NK-92 treated with Interleukin-12 subunit alpha and Interleukin-12 subunit beta, amount 100 ng/mL, for 24 hours (cell line): Measurements from ENCODE around the gene CFAP54.

Source experiments
- DNase-seq: peaks from one replicate; lab custom pipeline; 2025; lab: John Stamatoyannopoulos, UW

The CFAP54 gene

DNA sequence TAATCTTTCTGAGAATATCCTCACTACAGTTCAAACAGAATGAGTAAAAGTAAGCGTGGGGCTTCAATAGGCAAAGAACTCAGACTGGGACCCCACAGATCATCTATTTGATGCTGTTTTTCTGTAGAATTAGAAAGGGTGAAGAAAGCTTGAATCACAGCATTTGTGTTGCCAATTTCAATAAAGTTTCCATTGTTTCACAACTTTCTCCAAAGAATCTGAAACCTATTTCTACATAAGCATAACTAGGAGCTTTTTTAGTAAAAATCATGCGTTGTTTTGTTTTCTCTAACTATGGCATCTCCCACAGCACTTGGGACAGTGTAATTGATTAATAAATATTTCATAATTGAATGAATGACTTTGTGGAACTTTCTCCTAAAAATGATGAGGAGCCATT, 401.0 kb downstream of the CFAP54 start:
- no peak for DNase-seq

DNA sequence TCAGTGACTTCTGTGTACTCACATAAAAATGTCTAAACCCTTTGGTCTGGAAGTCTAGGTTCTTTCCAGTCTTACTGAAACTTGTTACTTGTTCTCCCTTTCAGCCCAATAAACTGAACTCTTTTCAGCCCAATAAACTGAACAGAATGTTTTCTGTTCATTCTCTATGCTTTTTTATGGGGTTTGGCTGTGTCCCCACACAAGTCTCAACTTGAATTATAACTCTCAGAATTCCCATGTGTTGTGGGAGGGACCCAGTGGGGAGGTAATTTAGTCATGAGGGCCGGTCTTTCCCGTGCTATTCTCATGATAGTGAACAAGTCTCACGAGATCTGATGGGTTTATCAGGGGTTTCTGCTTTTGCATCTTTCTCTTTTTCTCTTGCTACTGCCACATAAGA, 402.7 kb downstream of the CFAP54 start:
- DNase-seq = no peak

DNA sequence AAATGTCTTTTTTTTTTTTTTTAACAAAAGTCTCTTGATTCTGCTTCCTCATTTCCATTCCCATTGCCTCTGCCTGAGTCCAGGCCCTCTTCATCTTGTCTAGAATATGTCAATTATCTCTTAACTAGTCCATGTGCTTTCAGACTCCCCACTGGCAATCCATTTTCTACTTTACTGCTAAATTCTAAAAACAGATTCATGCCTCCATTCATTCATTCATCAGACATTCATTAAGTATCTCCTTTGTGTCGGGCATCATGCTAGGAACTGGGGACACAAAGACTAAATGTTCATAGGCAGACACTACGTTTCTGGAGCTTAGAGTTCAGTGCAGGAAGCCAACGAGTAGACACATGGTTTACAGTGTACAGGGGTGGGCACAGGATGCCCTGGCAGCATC, 408.0 kb downstream of the CFAP54 start:
- no peak for DNase-seq

DNA sequence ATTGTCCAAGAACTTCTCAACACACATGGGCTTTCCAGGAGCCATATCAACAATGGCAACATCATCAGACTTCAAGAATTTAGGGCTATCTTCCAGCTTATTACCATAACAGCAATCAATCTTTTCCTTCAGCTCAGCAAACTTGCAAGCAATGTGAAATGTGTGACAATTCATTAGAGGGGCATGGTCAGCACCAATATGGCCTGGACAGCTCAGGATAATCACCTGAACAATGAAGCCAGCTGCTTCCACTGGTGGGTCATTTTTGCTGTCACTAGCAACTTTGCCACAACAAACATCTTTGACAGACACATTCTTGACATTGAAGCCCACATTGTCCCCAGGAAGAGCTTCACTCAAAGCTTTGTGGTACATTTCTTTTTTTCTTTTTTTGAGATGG, 411.8 kb downstream of the CFAP54 start:
- no peak for DNase-seq

DNA sequence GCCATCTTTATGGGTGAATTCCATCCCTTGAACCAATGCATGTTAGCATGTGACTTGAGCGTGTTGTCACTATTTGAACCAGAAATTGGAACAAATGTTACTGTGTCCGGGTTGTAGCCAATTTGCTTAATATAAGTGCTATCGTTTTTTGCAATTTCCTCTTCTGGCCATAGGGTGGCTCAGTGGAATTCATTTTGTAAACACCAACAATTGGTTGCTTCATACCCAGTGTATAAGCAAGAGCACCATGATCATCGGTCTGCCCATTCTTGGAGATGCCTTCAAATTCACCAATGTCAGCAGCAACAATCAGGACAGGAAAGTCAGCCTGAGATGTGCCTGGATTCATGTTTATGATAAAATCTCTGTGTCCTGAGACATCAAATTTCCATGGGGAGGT, 412.7 kb downstream of the CFAP54 start:
- no peak for DNase-seq

DNA sequence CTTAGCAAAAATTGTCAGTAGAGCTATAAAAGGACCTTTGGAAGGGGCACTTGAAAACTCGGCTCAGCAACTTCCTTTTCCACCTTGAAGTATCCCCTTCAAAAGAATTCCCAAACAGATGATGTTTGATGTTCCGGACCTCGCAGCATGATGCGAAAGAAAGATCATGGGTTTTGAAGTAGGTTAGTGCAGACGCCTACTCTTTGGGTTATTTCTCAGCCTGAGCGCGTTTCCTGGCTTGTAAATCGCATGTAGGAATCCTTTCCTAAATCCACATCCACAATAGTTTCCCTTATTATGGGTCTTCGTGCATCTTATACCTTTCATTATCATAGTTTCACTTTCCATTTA, 417.1 kb downstream of the CFAP54 start:
- DNase-seq = no peak

DNA sequence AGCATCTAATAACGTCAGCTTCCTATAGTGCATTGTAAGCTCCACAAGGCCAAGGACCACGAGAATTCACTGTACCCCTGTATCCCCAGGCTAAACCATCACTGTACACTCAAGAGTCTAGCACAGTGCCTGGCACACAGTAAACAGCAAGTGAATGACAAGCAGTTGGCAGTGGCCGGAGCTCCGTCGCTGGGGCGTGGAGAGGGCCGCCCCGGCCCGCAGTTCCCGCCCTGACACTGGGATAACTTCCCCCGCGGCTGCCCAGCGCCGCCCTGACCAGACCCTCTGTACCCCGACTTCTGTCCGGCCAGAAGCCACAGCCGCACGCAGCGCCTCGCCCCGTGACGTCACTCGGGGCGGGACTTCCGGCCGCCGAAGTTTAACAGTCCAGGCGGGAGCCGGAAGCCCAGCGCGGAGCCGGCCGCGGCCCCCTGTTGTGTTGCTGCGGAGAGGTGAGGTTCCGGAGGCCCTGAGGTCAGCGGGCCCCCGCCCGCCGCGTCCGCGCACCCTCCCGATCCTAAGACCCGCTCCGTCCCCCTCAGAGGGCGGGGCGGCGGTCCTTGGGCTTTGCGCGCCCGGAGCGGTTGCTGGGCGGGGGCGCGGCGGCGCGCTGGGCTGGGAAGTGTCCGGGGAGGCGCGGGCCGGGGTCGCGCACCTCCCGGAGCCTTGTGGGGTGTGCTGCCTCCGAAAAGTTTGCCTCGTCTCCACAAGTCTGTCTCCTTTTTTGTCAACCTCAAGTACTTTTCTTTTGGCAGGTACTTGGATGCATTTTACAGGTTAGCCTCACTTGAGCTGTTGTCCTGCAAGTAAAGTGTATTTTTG, 417.7 kb downstream of the CFAP54 start, which contains the start of gene NEDD1:
TSS of gene NEDD1 (plus strand) at position 409 of the 822 bp plus-strand sequence. CDS start 2,503 bp downstream, outside the sequence.
- DNase-seq = peak; percentile 73

DNA sequence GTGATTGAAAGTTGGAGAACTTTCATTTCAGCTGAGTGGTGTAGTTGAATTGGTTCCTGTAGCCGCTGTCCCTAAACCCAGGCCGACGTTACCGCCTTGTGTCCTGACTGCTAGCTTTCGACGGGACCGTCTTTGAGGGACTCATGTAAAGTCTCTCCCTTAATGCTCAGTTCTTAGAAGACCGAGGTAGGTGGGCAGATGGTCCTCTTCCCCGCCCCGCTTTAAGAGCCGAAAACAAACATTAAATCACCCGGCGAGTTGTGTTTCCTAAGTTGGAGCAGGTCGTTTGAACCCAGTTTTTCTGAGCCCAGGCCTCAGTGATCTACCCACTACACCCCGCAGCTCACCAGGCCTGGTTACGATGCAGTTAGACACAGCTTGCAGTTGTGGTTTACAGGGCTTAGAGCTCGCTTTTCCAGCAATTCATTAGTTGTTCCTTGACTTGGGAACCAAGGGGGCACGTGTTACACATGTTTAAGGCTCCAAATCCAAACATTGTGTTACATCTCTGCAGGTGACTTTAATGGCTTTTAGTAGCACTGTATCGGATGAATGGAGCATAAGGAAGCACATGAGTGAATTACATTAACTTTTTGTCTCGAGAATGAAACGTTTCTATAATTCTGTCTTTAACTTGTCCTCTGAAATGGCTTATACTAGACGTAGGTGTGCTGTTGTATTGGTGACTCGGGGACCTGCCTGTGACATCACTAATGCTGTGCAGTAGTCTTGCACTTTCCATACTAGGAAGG, 418.5 kb downstream of the CFAP54 start:
- no peak for DNase-seq

DNA sequence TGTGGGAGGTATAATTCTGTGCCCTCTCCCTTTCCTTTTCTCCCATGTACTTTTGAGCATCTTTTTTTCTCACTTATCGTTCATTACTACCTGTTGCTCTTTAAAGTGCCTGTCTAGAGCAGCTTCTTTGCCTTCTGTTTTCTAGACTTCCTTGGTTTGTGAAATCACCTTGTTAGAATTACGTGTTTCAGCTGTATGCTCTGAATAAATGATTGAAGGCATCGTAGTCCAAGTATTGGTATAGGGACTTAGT, 419.0 kb downstream of the CFAP54 start:
- DNase-seq = no peak

DNA sequence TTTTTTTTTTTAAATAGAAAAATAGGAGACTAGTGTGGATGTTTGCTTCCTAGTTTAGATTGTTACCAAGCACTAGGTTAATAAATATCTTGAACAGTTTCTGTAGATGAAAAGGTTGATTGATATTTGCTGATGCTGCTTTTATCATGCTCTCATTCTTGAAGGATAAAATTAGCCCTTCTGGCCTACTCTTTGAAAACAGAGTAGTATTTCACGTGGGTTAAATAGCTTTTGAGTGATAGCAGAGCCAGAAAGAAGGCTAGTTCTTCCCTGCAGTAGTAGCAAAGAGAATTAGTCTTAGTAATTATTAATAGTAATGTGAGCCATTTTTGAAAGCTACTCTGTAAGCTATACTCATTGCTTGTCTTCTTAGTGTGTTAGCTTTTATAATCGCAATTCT, 422.9 kb downstream of the CFAP54 start:
- DNase-seq = no peak

DNA sequence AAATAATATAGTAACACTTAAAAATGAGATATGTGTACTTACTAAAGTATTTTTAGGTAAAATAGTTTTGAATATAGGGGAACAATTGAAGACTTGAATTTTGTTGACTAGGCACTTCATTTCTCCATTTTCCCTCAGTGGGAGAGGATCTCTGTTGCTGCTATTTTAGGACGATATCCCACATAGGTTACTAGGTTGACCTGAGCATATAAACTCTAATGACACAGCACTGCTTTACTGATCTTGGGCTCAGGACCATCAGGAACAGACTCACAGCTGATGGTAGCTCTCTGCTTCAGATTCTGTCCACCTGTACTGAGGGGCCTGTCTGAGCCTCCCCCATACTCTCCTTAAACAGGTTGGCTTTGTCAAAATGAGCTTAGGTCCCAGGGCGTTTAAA, 423.6 kb downstream of the CFAP54 start:
- DNase-seq = no peak

DNA sequence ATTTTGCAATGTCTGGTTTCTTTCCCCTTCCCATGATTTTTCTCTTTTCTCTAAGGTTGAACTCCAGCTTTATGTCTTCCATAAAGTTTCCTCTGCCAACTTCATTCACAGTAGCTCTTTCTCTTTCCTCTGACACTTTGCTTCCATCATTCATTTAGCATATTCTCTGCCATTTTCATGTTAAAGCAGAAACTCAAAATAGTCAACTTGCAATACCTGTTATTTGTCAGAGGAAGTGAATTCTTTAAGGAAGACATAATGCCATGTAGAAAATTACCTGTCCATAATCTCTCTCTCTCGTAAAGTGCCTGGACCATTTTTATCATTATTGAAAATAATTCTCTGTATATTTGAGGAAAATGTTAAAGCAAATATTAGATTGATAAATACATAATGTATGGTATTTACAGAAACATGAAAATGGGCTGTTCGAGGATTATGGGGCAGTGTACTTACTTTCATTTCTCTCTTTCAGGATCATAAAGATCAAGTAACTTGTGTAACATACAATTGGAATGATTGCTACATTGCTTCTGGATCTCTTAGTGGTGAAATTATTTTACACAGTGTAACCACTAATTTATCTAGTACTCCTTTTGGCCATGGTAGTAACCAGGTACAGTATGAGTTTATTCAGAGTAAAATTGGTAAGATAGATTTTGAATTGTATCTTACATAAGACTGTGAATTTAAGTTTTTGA, 430.3 kb downstream of the CFAP54 start:
- no peak for DNase-seq
